Stimulated activated naive CD4-positive, alpha-beta T cell (primary cell): ENCODE data around the gene BRPF1.

Source experiments
- DNase-seq, 6 experiments: peaks; one replicate each; lab custom pipeline; 2025; lab: John Stamatoyannopoulos, UW

Gene BRPF1

GRCh38 chr3:9732080-9732739, 675 bp downstream of the BRPF1 start:
- peak in 4 of 6 experiments; percentile 21 to 41 (median 28) for DNase-seq

GRCh38 chr3:9732740-9733115, 1.2 kb downstream of the BRPF1 start:
- DNase-seq, result no peak

GRCh38 chr3:9736831-9737230, 5.3 kb downstream of the BRPF1 start:
- no peak for DNase-seq

- no peak for DNase-seq
These were observed 7.6 kb downstream of the BRPF1 start for GRCh38 chr3:9739181-9739580.

GRCh38 chr3:9742560-9742959, 11.0 kb downstream of the BRPF1 start:
- DNase-seq, result no peak

GRCh38 chr3:9743548-9743947, 12.0 kb downstream of the BRPF1 start:
- DNase-seq, result no peak

GRCh38 chr3:9744162-9744561, 12.6 kb downstream of the BRPF1 start:
- DNase-seq, result no peak

- no peak for DNase-seq
These were observed 14.0 kb downstream of the BRPF1 start for GRCh38 chr3:9745521-9745920.

GRCh38 chr3:9746330-9746729, 14.8 kb downstream of the BRPF1 start:
- no peak for DNase-seq

GRCh38 chr3:9747267-9747666, 15.7 kb downstream of the BRPF1 start:
- DNase-seq, result no peak

- DNase-seq, result no peak
These were observed 16.5 kb downstream of the BRPF1 start for GRCh38 chr3:9748031-9748430.

GRCh38 chr3:9749296-9749644, 17.7 kb downstream of the BRPF1 start:
- no peak for DNase-seq

- peak; percentile 91 to 94 (median 92) for DNase-seq
These were observed 18.4 kb downstream of the BRPF1 start, which contains the start of gene OGG1 for GRCh38 chr3:9749645-9750555. TSS of gene OGG1 (plus strand) at chr3:9749952. CDS start at chr3:9750287, 335 bp downstream.

GRCh38 chr3:9750556-9751411, 19.2 kb downstream of the BRPF1 start:
- no peak for DNase-seq

GRCh38 chr3:9754678-9755077, 23.1 kb downstream of the BRPF1 start:
- DNase-seq, result no peak

GRCh38 chr3:9757427-9757826, 25.9 kb downstream of the BRPF1 start:
- no peak for DNase-seq

- DNase-seq, result no peak
These were observed 29.4 kb downstream of the BRPF1 start for GRCh38 chr3:9760779-9761505.

- no peak for DNase-seq
These were observed 30.4 kb downstream of the BRPF1 start for GRCh38 chr3:9761919-9762318.

GRCh38 chr3:9762871-9763270, 31.3 kb downstream of the BRPF1 start:
- no peak for DNase-seq

- DNase-seq, result no peak
These were observed 34.3 kb downstream of the BRPF1 start for GRCh38 chr3:9765865-9766264.

- DNase-seq, result no peak
These were observed 35.9 kb downstream of the BRPF1 start for GRCh38 chr3:9767418-9767817.
